Left renal pelvis (tissue), 4 donors: ENCODE measurements around the gene ITGA8. TPM values are rescaled to one million over a fixed set of nuclear protein-coding genes. Genes with fewer than 3 reads are reported as not detected.
"Not testable (repeated sequence)": the region's sequence is repeated elsewhere in the genome, so short reads cannot be mapped to it uniquely, and the experiment has no call there.

Source experiments
- DNase-seq, 4 donors: peaks; one replicate each; pipeline ENCODE4 v3.0.0-alpha.2; 2013; ENCODE audit warnings: low read depth in 4 of 4, low spot score in 3 of 4
- polyA plus RNA-seq, 4 donors: library from polyadenylated mRNA; unstranded; fragments of 120-200 nt; gene quantifications; one replicate each; pipeline ENCODE4 v1.2.1, GENCODE V29; 2013; ENCODE audit not compliant: insufficient read length in 4 of 4

ITGA8 gene
- polyA plus RNA-seq, 4 donors = 28.3 to 51.0 (median 43.9) TPM

DNA sequence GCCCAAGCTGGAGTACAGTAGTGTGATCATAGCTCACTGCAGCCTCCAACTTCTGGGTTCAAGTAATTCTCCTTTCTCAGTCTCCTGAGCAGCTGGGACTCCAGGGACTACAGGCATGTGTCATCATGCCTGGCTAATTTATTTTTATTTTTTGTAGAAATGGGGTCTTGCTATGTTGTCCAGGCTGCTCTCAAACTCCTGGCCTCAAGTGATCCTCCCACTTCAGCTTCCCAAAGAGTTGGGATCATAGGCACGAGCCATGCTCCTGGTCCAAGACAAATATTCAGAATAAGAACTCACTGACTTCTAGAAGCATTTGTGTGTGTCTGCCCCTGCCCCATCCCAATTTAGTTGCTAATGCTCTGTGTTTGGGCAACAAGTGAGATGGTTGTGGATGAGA lies 151.8 kb downstream of the ITGA8 start:
- DNase-seq = no peak

DNA sequence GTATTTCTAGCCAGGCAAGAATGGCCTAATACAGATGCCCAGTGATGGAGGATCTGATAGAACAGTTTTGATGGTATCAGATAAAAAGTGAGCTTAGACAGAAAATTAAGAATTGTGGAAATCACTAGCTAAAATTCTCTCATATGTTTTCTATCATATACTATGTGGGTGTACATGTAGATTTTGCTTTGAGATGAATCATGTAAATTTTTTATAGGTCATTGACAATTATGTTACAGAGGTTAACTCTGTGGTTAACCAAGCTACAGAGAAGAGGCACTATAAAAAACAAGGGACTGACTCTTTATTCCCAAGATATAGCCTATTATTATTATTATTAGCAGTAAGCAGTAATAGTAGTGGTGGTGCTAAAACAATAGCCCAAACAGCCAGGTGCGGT lies 156.5 kb downstream of the ITGA8 start:
- DNase-seq = no peak

DNA sequence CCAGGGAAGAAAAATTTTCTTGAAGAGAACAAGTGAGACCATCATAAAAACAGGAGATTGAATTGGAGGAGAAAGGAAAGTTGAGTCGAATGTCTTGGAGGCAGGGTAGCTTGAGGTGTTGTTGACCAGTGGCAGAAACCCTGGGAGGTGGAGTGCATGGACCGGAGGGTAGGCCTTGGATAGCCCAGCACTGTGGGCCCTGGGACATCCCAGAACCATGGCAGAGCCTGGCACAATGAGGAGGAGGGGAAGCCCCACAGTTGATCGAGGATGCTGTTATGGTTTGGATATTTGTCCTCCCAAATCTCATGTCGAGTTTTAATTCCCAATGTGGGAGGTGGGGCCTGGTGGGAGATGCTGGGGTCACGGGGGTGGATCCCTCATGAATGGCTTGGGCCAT lies 157.1 kb downstream of the ITGA8 start:
- no peak for DNase-seq

DNA sequence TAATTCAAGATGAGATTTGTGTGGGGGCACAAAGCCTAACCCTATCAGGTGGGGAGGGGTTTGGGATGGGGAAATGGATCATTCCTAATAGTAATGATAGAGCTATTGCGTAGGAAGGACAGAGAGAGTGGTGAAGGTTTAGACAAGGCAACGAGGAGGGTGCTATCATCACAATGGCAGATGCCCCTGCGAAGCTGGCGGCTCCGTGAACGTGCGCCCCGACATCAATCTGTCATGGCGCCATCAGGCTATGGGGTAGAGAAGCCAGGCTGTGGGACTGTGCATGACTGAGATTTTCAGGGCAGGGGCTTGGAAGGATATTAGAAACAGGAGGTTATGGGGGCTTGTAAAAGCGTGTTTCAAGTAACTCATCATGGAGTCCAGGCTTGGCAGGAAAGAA lies 157.6 kb downstream of the ITGA8 start:
- no peak for DNase-seq

DNA sequence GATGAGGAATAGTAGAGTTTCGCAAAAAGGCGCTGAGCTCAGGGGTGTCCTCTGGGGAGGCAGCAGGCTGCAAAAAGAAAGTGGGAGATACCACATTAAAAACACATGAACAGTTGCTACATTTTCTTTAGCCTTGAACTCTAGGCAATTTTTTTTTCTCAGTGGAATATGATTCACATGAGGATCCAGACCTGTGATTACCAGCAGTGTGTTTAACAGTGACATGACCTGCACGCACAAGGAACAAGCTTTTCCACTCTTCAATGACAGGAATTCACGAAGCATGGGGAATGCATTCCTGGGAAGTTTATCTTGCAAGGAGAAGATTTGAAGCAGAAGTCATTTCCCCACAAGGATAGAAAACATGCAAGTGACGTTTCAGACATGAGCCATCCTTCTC lies 161.6 kb downstream of the ITGA8 start:
- no peak for DNase-seq

DNA sequence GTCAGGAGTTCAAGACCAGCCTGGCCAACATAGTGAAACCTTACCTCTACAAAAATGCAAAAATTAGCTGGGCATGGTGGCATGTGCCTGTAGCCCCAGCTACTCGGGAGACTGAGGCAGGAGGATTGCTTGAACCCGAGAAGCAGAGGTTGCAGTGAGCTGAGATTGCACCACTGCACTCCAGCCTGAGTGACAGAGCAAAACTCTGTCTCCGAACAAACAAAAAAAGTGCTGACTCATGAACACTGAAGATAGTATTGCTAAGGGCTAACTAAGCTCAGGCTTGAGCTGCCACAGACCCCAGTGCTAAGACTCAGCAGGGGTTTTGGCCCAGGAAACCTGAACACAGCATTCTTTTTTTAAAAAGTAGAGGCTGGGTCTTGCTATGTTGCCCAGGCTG lies 162.6 kb downstream of the ITGA8 start:
- not testable (repeated sequence) for DNase-seq

DNA sequence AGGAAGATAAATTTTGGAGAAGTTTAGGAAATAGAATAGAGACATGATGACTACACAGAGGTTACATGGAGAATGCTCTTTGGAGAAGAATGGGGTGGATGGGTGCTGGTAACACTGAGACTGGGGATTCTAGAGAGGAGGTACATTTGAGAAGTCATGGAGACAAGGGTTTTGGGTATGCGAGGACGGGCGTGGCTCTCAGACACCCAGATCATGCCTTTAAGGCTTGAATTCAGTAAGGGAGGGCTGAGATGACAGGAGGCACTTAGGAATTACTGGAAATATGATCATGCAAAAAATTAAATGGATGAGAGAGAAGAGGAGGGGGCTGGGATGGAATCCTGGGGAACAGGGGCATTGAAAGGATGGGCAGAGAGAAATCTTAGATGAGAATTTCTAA lies 168.8 kb downstream of the ITGA8 start:
- DNase-seq = no peak

DNA sequence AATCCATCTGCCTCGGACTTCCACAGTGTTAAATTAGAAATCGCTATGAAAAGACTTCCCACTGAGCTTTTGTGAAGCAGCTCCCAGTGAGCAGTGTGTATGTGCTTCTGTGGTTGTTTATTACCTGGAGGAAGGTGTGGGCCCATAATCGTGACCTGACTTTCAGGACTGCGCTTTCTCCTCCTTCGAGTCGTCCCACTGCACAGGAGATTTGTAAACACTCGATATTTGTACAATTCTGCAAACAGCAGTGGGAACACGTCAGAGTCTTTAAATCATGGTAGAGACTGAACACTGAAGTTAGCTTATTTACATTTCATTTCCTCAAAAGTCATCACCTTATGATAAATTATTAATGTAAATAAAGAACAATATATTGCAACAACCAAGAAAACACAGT lies 171.4 kb downstream of the ITGA8 start:
- no peak for DNase-seq

DNA sequence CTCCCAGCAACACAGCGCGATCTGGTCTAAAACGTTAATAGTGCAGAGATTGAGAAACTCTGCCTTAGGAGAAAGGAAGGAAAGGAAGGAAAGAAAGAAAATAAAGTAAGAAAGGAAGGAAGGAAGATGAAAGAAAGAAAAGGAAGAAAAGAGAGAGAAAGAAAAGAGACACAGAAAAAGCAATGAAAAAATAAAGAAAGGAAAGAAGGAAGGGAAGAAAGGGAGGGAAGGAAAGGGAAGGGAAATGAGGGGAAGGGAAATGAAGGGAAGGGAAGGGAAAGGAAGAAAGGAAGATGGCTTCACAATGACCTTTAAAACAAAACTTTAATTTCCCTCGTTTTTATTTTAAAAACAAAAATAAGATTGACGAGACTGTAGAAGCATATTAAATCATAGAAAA lies 173.1 kb downstream of the ITGA8 start:
- no peak for DNase-seq

DNA sequence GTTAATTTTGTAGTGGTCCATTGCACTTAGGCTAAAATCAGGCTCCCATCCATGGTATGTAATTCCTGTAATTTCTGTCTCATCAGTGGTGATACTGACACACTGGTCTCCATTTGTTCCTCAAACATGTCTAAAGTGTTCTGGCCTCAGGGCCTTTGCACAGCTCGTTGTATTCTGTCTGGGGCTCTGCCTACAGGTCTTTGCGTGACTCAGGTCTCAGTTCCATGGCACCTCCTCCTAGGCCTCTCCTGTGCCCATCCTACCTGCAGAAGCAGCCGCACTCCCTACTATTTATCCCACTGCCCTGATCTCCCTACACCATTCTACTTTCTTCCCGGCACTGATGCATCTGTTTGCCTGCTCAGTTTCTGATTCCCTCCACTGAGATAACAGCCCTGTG lies 173.8 kb downstream of the ITGA8 start:
- no peak for DNase-seq

DNA sequence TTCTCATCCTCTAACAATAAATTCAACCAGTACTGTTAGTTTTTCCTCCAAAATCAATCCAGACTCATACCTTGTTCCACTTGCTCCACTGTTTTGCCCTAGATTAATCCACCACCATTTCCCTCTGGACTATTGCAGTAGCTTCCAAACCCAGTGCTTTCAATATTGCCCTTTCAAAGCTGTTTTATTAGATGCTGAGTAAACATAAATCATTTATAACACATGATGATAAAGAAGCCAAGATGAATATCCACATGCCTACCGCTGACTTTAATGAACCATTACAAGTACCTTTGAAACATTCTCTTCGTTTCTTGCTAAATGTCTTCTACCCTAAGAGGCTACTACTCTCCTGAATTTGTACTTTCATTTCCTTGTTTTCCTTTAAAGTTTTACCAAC lies 174.5 kb downstream of the ITGA8 start:
- DNase-seq = no peak

DNA sequence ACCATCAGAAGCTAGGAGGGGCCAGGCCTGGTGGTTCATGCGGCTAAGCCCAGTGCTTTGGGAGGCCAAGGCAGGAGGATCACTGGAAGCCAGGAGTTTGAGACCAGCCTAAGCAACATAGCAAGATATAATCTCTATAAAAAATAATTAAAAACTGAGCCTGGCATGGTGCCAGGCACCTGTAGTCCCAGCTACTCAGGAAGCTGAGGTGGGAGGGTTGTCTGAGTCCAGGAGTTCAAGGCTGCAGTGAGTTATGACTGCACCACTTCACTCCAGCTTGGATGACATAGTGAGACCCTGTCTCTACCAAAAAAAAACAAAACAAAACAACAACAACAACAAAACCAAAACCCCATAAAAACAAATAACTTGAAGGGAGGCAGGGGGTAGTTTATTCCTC lies 175.7 kb downstream of the ITGA8 start:
- no peak for DNase-seq

DNA sequence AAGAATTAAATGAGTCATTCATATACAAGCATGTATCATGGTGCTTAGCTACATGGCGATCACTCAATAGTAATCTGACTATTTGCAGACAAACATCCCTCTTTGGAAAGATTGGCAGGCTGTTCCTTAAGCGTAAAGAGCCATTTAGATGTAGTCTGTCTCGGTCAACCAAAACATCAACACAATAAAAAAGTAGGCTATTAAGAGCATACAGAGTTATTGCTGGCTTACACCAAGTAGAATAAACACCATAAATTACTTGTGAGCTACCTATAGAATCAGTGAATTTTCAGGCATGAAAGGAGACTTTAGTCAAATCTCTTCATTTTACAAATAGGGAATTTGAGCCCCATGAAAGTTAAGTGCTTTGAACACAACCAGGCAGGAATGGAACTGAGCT lies 176.9 kb downstream of the ITGA8 start:
- DNase-seq = no peak

DNA sequence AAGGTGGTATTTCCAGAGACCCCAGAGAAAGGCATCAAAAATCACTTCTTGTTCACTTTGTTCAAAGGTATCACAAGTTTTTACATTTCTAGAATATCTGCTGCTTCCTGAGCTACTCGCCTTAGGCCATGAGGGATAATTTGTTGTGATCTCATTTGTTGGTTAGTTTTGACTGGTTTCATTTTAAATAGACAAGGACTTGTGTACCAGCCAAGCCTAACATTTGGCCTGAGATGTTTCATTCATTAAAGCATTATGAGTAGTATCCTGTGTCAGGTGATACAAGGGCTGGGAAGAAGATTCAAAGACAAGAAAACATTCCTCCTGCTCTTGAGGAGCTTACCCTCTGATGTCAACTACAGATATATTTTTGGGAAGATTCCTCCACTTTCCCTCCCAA lies 178.3 kb downstream of the ITGA8 start:
- DNase-seq = no peak

DNA sequence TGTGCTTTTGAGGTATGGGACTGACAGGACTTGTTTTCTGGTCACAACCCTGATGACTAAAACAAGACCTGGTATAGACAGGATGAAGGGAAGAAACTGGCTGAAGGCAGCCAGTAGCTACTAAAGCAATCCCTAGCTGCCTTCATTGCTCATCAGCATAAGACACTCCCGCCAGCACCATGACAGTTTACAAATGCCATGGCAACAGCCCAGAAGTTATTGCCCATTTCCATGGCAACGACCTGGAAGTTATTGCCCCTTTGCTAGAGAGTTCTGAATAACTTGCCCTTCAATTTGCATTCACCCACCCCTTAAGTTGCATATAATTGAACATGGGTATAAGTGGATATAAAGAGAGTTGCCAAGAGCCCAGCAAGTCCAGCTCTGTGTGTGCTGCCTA lies 179.0 kb downstream of the ITGA8 start:
- no peak for DNase-seq

DNA sequence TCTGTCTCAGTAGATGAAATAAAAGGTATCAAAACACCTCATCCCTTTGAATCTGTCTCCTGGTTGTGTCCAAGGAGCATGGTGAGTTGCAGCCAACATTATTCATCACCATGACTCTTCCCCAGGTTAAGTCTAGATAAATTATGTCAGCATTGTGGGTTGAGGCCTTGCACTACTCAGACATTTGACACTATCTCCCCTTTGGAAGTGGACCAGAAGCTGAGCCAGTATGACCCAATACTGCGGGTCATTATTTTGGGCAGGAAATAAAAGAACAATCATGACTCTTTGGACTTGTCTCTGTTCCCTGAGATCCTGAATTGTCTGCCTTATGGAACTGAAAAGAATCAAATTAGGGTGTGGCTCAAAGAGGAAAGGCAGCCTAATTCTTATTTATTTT lies 180.5 kb downstream of the ITGA8 start:
- DNase-seq = no peak

DNA sequence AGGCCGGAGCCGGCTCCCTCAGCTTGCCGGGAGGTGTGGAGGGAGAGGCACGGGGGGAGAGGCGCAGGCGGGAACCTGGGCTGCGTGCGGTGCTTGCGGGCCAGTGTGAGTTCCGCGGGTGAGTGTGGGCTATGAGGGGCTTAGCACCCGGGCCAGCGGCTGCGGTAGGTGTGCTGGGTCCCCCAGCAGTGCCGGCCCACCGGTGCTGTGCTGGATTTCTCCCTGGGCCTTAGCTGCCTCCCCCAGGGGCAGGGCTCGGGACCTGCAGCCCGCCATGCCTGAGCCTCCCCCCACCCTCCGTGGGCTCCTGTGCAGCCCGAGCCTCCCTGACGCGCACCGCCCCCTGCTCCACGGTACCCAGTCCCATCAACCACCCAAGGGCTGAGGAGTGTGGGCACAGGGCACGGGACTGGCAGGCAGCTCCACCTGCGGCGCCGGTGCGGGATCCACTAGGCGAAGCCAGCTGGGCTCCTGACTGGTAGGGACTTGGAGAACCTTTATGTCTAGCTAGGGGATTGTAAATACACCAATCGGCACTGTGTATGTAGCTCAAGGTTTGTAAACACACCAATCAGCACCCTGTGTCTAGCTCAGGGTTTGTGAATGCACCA lies 184.7 kb downstream of the ITGA8 start:
- DNase-seq = not testable (repeated sequence)

DNA sequence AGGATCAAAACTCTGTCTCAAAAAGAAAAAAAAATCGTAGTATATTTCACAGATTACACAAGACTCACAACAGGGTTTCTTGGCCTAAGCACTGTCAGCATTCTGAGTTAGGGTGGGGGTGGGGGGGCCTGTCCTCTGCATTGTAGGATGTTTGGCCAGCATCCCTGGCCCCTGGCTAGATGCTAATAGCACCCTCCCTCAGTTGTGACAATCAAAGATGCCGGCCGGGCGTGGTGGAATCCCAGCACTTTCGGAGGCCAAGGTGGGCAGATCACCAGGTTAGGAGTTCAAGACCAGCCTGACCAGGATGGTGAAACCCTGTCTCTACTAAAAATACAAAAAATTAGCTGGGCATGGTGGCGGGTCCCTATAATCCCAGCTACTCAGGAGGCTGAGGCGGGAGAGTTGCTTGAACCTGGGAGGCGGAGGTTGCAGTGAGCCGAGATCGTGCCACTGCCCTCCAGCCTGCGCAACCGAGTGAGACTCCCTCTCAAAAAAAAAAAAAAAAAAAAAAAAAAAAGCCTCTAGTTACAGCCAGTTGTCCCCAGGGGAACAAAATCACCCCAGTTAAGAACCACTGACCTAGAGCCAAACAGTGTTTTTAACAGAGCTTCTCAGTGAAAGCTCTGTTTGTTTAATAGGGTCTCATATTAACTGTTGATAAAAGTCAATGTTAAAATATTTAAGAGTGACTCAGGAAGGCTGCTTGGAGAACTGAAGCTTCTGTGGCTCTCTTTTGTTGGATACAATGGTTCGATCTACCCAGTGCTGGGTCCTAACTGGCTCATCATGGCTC lies 187.6 kb downstream of the ITGA8 start:
- no peak for DNase-seq

DNA sequence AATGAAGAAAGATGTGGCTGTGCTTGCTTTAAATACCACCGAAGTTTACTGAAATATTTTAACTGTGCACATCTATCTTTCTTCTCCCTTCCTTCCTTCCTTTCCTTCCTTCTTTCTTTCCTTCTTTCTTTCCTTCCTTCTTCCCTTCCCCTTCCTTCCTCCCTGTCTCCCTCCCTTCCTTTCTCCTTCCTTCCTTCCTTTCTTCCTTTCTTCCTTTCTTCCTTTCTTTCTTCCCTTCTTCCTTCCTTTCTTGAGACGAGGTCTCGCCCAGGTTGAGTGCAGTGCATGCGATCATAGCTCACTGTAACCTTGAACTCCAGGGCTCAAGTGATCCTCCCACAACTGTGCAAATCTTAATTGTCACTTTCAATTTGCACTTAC lies 190.9 kb downstream of the ITGA8 start:
- DNase-seq = no peak

DNA sequence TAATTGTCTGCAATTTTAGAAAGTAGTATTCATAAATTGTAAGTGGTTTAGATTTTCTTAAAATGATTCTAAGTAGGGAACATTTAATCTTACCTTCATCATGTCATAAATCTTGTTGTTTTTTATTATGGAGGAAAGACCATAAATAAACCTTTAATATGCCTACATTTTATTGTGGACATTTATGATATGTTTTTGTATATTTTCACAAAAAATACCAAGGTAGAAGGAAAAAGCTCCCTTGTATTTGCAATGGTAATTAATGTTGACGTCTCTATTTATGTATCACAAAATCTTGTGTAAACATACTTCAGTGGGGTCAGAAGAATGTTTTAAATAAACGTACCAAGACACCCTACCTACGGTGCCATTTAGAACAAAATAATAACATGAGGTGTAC lies 193.0 kb downstream of the ITGA8 start:
- no peak for DNase-seq

DNA sequence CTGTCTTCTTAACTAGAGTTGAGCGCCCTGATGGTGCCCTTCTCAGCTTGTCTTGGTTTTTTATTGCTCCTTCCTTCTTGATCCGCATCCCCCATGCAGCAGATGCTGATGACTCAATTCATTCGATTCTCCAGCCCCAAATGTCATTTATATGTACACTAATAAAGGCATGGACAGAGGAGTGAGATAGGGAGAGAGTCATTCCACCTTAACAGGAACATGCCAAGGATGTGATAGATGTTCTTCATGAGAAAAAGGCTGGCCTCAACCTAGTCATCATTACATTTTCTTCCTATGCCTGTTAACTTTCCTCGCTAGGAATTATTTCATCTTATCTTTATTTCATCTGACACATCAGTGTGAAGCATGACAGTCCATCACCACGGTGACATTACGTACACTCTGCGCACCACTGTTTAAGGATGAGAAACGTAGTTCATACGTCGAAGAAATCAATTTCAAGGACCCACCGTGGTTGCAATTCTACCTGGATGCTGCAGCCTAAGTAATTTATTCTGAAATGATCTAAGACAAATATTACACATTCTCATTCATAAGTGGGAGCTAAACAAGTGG lies 198.3 kb downstream of the ITGA8 start:
- no peak for DNase-seq

DNA sequence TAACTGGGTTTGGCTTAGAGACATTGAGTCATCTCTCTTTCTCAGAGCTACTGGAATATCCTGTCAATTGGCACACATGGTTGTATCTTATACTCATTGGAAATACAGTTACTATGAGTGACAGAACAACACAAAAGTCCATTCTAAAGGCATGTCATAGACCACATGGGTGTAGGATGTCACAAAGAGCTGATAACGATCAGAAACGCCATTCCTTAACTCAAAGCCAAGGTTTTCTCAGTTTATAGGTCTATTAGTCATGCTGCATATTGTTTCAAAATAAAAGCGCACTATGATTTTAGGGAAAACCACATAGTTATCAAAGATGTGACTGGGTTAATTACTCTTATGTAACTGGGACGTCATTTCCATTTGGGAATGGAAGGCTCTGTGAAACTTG lies 201.5 kb downstream of the ITGA8 start:
- no peak for DNase-seq
